T-helper 17 cell (primary cell): ENCODE results near the gene PIK3C3. TPM values are rescaled to one million over a fixed set of nuclear protein-coding genes. Genes with fewer than 3 reads are reported as not detected.
A peak's percentile ranks its signal among the peaks of the same experiment; 100 is the strongest.

ENCODE experiments used
- ATAC-seq: fragments of 150-1000 bp; cut with Tn5 transposase; 2 replicates; pipeline ENCODE4 v1.10.0; 2021; ENCODE audit warnings: mild to moderate bottlenecking, moderate library complexity
- DNase-seq, 3 donors: peaks; one replicate each; pipeline versions ENCODE4 v3.0.0 to v3.0.0-alpha.2; 2020 to 2021
- H3K9me3 ChIP-seq: one replicate; pipeline ENCODE4 v1.7.0; 2013; ENCODE audit warnings: low read length, mild to moderate bottlenecking; ENCODE audit not compliant: control insufficient read depth, poor library complexity, severe bottlenecking
- H3K27ac Mint-ChIP-seq: one replicate; pipeline ENCODE4 v1.8.0; 2022; ENCODE audit warnings: mild to moderate bottlenecking, moderate library complexity, mixed read lengths
- H3K27me3 Mint-ChIP-seq: one replicate; pipeline ENCODE4 v1.8.0; 2022; ENCODE audit warnings: mixed read lengths
- H3K36me3 Mint-ChIP-seq: one replicate; pipeline ENCODE4 v1.8.0; 2022; ENCODE audit warnings: low read depth, mixed read lengths
- H3K4me1 Mint-ChIP-seq: one replicate; pipeline ENCODE4 v1.8.0; 2022; ENCODE audit warnings: mild to moderate bottlenecking, mixed read lengths
- H3K4me3 Mint-ChIP-seq: one replicate; pipeline ENCODE4 v1.8.0; 2022; ENCODE audit warnings: mild to moderate bottlenecking, moderate library complexity, mixed read lengths
- total RNA-seq, 4 donors: library from RNA in 2 of 4; stranded (reverse) in 2 of 4; gene quantifications; one replicate each; pipeline ENCODE4 v1.2.3 and lab custom pipeline; 2022 to 2026

PIK3C3 gene
- 10 to 100 TPM; 53.2 to 57.4 TPM for total RNA-seq
- 59.9 to 108 reads per million in 2 donors for total RNA-seq (lab: John Stamatoyannopoulos, UW)

GRCh38 chr18:41954827-41955613 lies at the start of gene PIK3C3:
Gene PIK3C3 (plus strand): TSS chr18:41955234. CDS start chr18:41955292, 58 bp downstream.
- Mint-ChIP-seq H3K4me3 (peak within 1 kb of the TSS; percentile 100), H3K36me3 (peaks cover 10% of the 10 kb centered on the region), H3K4me1 (peaks cover 27% of the 10 kb centered on the region), H3K27me3 (no peaks in the 10 kb centered on the region), H3K27ac (peak within 1 kb of the TSS; percentile 100)
- H3K9me3 ChIP-seq: no peaks in the 10 kb centered on the region
- DNase-seq (peak; percentile 93 to 96 (median 95)), ATAC-seq (peak; percentile 94)

GRCh38 chr18:41905786-41906527 lies 49.1 kb upstream of the PIK3C3 start:
- Mint-ChIP-seq H3K27me3 (peaks cover 8% of the 10 kb centered on the region), H3K27ac (no peak overlapping the region)

GRCh38 chr18:41906528-41907146 lies 48.4 kb upstream of the PIK3C3 start:
- DNase-seq (peak in 1 of 3 donors; percentile 7), ATAC-seq (peak; percentile 96)
- Mint-ChIP-seq H3K27ac (no peak overlapping the region), H3K36me3 (no peaks in the 10 kb centered on the region), H3K27me3 (peaks cover 4% of the 10 kb centered on the region), H3K4me3 (peak overlapping the region; percentile 33), H3K4me1 (peaks cover 10% of the 10 kb centered on the region)
- no peaks in the 10 kb centered on the region for H3K9me3 ChIP-seq

More at GRCh38 chr18:41905786-41906527, 49.1 kb upstream of the PIK3C3 start:
- H3K9me3 ChIP-seq: no peaks in the 10 kb centered on the region
- ATAC-seq (no peak), DNase-seq (no peak)
- Mint-ChIP-seq H3K4me3 (peak overlapping the region; percentile 33), H3K4me1 (peaks cover 10% of the 10 kb centered on the region), H3K36me3 (no peaks in the 10 kb centered on the region)

GRCh38 chr18:41917181-41917580 lies 37.9 kb upstream of the PIK3C3 start:
- no peak overlapping the region for H3K4me3 Mint-ChIP-seq
- peaks cover 61% of the 10 kb centered on the region for H3K27me3 Mint-ChIP-seq
- H3K27ac Mint-ChIP-seq: no peak overlapping the region
- ATAC-seq (no peak), DNase-seq (no peak)
- peaks cover 2% of the 10 kb centered on the region for H3K4me1 Mint-ChIP-seq
- H3K9me3 ChIP-seq: no peaks in the 10 kb centered on the region
- no peaks in the 10 kb centered on the region for H3K36me3 Mint-ChIP-seq

- Mint-ChIP-seq H3K27ac (no peak overlapping the region), H3K4me1 (no peaks in the 10 kb centered on the region), H3K4me3 (no peak overlapping the region), H3K27me3 (peaks cover 42% of the 10 kb centered on the region), H3K36me3 (no peaks in the 10 kb centered on the region)
- no peak for DNase-seq
- no peaks in the 10 kb centered on the region for H3K9me3 ChIP-seq
- ATAC-seq: no peak
These were observed 33.3 kb upstream of the PIK3C3 start for GRCh38 chr18:41921770-41922169.

- Mint-ChIP-seq H3K27ac (no peak overlapping the region), H3K36me3 (no peaks in the 10 kb centered on the region), H3K27me3 (peaks cover 38% of the 10 kb centered on the region), H3K4me1 (no peaks in the 10 kb centered on the region), H3K4me3 (no peak overlapping the region)
- ATAC-seq (no peak), DNase-seq (no peak)
- no peaks in the 10 kb centered on the region for H3K9me3 ChIP-seq
These were observed 32.9 kb upstream of the PIK3C3 start for GRCh38 chr18:41922176-41922575.

- H3K27ac Mint-ChIP-seq: no peak overlapping the region
- no peak overlapping the region for H3K4me3 Mint-ChIP-seq
- peaks cover 36% of the 10 kb centered on the region for H3K27me3 Mint-ChIP-seq
- peaks cover 3% of the 10 kb centered on the region for H3K4me1 Mint-ChIP-seq
- ATAC-seq (no peak), DNase-seq (no peak)
- no peaks in the 10 kb centered on the region for H3K9me3 ChIP-seq
- no peaks in the 10 kb centered on the region for H3K36me3 Mint-ChIP-seq
These were observed 32.2 kb upstream of the PIK3C3 start for GRCh38 chr18:41922841-41923240.

GRCh38 chr18:41923446-41923845 lies 31.6 kb upstream of the PIK3C3 start:
- DNase-seq (no peak), ATAC-seq (no peak)
- Mint-ChIP-seq H3K4me1 (peaks cover 3% of the 10 kb centered on the region), H3K4me3 (no peak overlapping the region), H3K27me3 (peaks cover 30% of the 10 kb centered on the region), H3K36me3 (no peaks in the 10 kb centered on the region), H3K27ac (no peak overlapping the region)
- H3K9me3 ChIP-seq: no peaks in the 10 kb centered on the region

GRCh38 chr18:41928581-41928980 lies 26.5 kb upstream of the PIK3C3 start:
- ATAC-seq (no peak), DNase-seq (no peak)
- H3K4me1 Mint-ChIP-seq: peaks cover 3% of the 10 kb centered on the region
- H3K4me3 Mint-ChIP-seq: no peak overlapping the region
- H3K9me3 ChIP-seq: no peaks in the 10 kb centered on the region
- peaks cover 10% of the 10 kb centered on the region for H3K27me3 Mint-ChIP-seq
- H3K27ac Mint-ChIP-seq: no peak overlapping the region
- no peaks in the 10 kb centered on the region for H3K36me3 Mint-ChIP-seq

GRCh38 chr18:41932899-41933298 lies 22.1 kb upstream of the PIK3C3 start:
- no peak for ATAC-seq
- no peak overlapping the region for H3K27ac Mint-ChIP-seq
- DNase-seq: no peak
- peaks cover 7% of the 10 kb centered on the region for H3K4me1 Mint-ChIP-seq
- no peaks in the 10 kb centered on the region for H3K36me3 Mint-ChIP-seq
- H3K27me3 Mint-ChIP-seq: peaks cover 8% of the 10 kb centered on the region
- H3K4me3 Mint-ChIP-seq: no peak overlapping the region
- no peaks in the 10 kb centered on the region for H3K9me3 ChIP-seq

GRCh38 chr18:41933778-41934177 lies 21.3 kb upstream of the PIK3C3 start:
- Mint-ChIP-seq H3K27ac (no peak overlapping the region), H3K4me3 (no peak overlapping the region), H3K27me3 (peaks cover 8% of the 10 kb centered on the region), H3K4me1 (peaks cover 7% of the 10 kb centered on the region), H3K36me3 (no peaks in the 10 kb centered on the region)
- no peak for DNase-seq
- no peaks in the 10 kb centered on the region for H3K9me3 ChIP-seq
- ATAC-seq: no peak

- ATAC-seq: no peak
- H3K36me3 Mint-ChIP-seq: no peaks in the 10 kb centered on the region
- H3K4me3 Mint-ChIP-seq: peak overlapping the region; percentile 7
- H3K27ac Mint-ChIP-seq: peak overlapping the region; percentile 49
- DNase-seq: no peak
- peaks cover 7% of the 10 kb centered on the region for H3K4me1 Mint-ChIP-seq
- peaks cover 30% of the 10 kb centered on the region for H3K27me3 Mint-ChIP-seq
- H3K9me3 ChIP-seq: no peaks in the 10 kb centered on the region
These were observed 18.4 kb upstream of the PIK3C3 start for GRCh38 chr18:41936471-41937134.

- peaks cover 33% of the 10 kb centered on the region for H3K27me3 Mint-ChIP-seq
- H3K9me3 ChIP-seq: no peaks in the 10 kb centered on the region
- DNase-seq (no peak), ATAC-seq (no peak)
- H3K27ac Mint-ChIP-seq: no peak overlapping the region
- no peak overlapping the region for H3K4me3 Mint-ChIP-seq
- no peaks in the 10 kb centered on the region for H3K36me3 Mint-ChIP-seq
- H3K4me1 Mint-ChIP-seq: peaks cover 7% of the 10 kb centered on the region
These were observed 16.6 kb upstream of the PIK3C3 start for GRCh38 chr18:41938445-41938844.
